ENCODE data around the gene OTOS.

OTOS gene

GRCh38 chr2:240130393-240131195 is 9.9 kb downstream of the OTOS start:
- no peak for TF ChIP-seq CREB1 (IDR thresholded peaks at IDR 0.05; ENCODE audit: low read depth)
- TF ChIP-seq CEBPB (IDR thresholded peaks at IDR 0.05) = no peak
- TF ChIP-seq ZBTB7A (IDR thresholded peaks at IDR 0.05; ENCODE audit: low read depth) = no peak
- TF ChIP-seq FOXM1 (IDR thresholded peaks at IDR 0.05; ENCODE audit: borderline replicate concordance, low read depth) = no peak

- no peak for TF ChIP-seq TCF12 (IDR thresholded peaks at IDR 0.05; ENCODE audit: low read depth)
- no peak for TF ChIP-seq CEBPB (IDR thresholded peaks at IDR 0.05)
- TF ChIP-seq REST (IDR thresholded peaks at IDR 0.05; ENCODE audit: low read depth) = no peak
- TF ChIP-seq ZBTB7A (IDR thresholded peaks at IDR 0.05; ENCODE audit: low read depth) = no peak
- no peak for TF ChIP-seq FOXM1 (IDR thresholded peaks at IDR 0.05; ENCODE audit: borderline replicate concordance, low read depth)
- TF ChIP-seq TEAD4 (IDR thresholded peaks at IDR 0.05) = no peak
- TF ChIP-seq RAD21 (IDR thresholded peaks at IDR 0.05; ENCODE audit: low read depth) = no peak
- TF ChIP-seq NFIC (IDR thresholded peaks at IDR 0.05) = no peak
- no peak for TF ChIP-seq USF1 (IDR thresholded peaks at IDR 0.05)
- TF ChIP-seq CREB1 (IDR thresholded peaks at IDR 0.05; ENCODE audit: low read depth) = no peak
- TF ChIP-seq EP300 (IDR thresholded peaks at IDR 0.05; ENCODE audit: borderline replicate concordance) = no peak
- no peak for TF ChIP-seq TAF1 (IDR thresholded peaks at IDR 0.05; ENCODE audit: low read depth)
- TF ChIP-seq MAX (IDR thresholded peaks at IDR 0.05) = no peak
- no peak for TF ChIP-seq YY1 (IDR thresholded peaks at IDR 0.05; ENCODE audit: low read depth)
- TF ChIP-seq EGR1 (IDR thresholded peaks at IDR 0.05) = no peak
Measured at GRCh38 chr2:240129731-240130392, 10.6 kb downstream of the OTOS start.

- TF ChIP-seq EP300 (IDR thresholded peaks at IDR 0.05; ENCODE audit: borderline replicate concordance) (no peak), FOXM1 (IDR thresholded peaks at IDR 0.05; ENCODE audit: borderline replicate concordance, low read depth) (no peak), RAD21 (IDR thresholded peaks at IDR 0.05; ENCODE audit: low read depth) (no peak), USF1 (IDR thresholded peaks at IDR 0.05) (no peak), MAX (IDR thresholded peaks at IDR 0.05) (no peak), YY1 (IDR thresholded peaks at IDR 0.05; ENCODE audit: low read depth) (no peak), ZBTB7A (IDR thresholded peaks at IDR 0.05; ENCODE audit: low read depth) (no peak), TCF12 (IDR thresholded peaks at IDR 0.05; ENCODE audit: low read depth) (no peak), TAF1 (IDR thresholded peaks at IDR 0.05; ENCODE audit: low read depth) (no peak), REST (IDR thresholded peaks at IDR 0.05; ENCODE audit: low read depth) (no peak), NFIC (IDR thresholded peaks at IDR 0.05) (no peak), TEAD4 (IDR thresholded peaks at IDR 0.05) (no peak), CEBPB (IDR thresholded peaks at IDR 0.05) (no peak), CREB1 (IDR thresholded peaks at IDR 0.05; ENCODE audit: low read depth) (no peak)
Measured at GRCh38 chr2:240129311-240129710, 11.1 kb downstream of the OTOS start.

GRCh38 chr2:240128608-240129145 is 11.8 kb downstream of the OTOS start:
- no peak for TF ChIP-seq EP300 (IDR thresholded peaks at IDR 0.05; ENCODE audit: borderline replicate concordance)
- no peak for TF ChIP-seq NFIC (IDR thresholded peaks at IDR 0.05)
- no peak for TF ChIP-seq TCF12 (IDR thresholded peaks at IDR 0.05; ENCODE audit: low read depth)
- TF ChIP-seq TEAD4 (IDR thresholded peaks at IDR 0.05) = no peak
- no peak for TF ChIP-seq CREB1 (IDR thresholded peaks at IDR 0.05; ENCODE audit: low read depth)
- TF ChIP-seq CEBPB (IDR thresholded peaks at IDR 0.05) = no peak
- TF ChIP-seq REST (IDR thresholded peaks at IDR 0.05; ENCODE audit: low read depth) = no peak
- TF ChIP-seq FOXM1 (IDR thresholded peaks at IDR 0.05; ENCODE audit: borderline replicate concordance, low read depth) = no peak
- no peak for TF ChIP-seq ZBTB7A (IDR thresholded peaks at IDR 0.05; ENCODE audit: low read depth)
